Brain microvascular endothelial cell (primary cell): ENCODE measurements around the gene SLCO3A1.

ENCODE experiments used
- DNase-seq: peaks from one replicate; pipeline ENCODE4 v3.0.0-alpha.2; 2020
- H3K27ac ChIP-seq: fragments of 250-450 bp; sonication (Bioruptor Pico); 2 replicates; pipeline ENCODE4 v1.5.1; 2020; ENCODE audit warnings: mild to moderate bottlenecking, moderate library complexity
- H3K27me3 ChIP-seq: fragments of 250-450 bp; sonication (Bioruptor Pico); replicated peaks from 2 replicates; pipeline ENCODE4 v1.5.1; 2020; ENCODE audit warnings: mild to moderate bottlenecking
- H3K36me3 ChIP-seq: fragments of 250-450 bp; sonication (Bioruptor Pico); replicated peaks from 2 replicates; pipeline ENCODE4 v1.5.1; 2020; ENCODE audit warnings: mild to moderate bottlenecking
- H3K4me3 ChIP-seq: 2 replicates; pipeline ENCODE4 v1.5.1; 2011; ENCODE audit warnings: low read depth, mild to moderate bottlenecking, control low read depth, low read length, moderate library complexity
- CTCF ChIP-seq: IDR thresholded peaks from 2 replicates; pipeline ENCODE4 v1.5.1; 2011; ENCODE audit warnings: low read depth, mild to moderate bottlenecking, moderate library complexity, low read length, control low read depth, inconsistent platforms; ENCODE audit errors: missing control alignments
- in situ Hi-C: cut with HindIII; loops from 2 replicates; pipeline ENCODE4 v1.10.0; 2017; ENCODE audit warnings: low sequenced_read_pairs, low pct_ligation_motif_present

Gene SLCO3A1

GRCh38 chr15:91921188-91921842, 67.8 kb downstream of the SLCO3A1 start:
- Histone ChIP-seq H3K36me3 (no peaks in the 10 kb centered on the region), H3K4me3 (no peak overlapping the region), H3K27me3 (no peaks in the 10 kb centered on the region), H3K27ac (no peak overlapping the region)
- no peak for DNase-seq
- in situ Hi-C loops, result no loop called here
- TF ChIP-seq CTCF, result no peak

- in situ Hi-C loops, result no loop called here
- no peak for TF ChIP-seq CTCF
- no peak overlapping the region for H3K4me3 ChIP-seq
- H3K36me3 ChIP-seq, result no peaks in the 10 kb centered on the region
- H3K27me3 ChIP-seq, result no peaks in the 10 kb centered on the region
- H3K27ac ChIP-seq, result no peak overlapping the region
- no peak for DNase-seq
Measured at GRCh38 chr15:91921843-91922198, 68.3 kb downstream of the SLCO3A1 start.

- H3K4me3 ChIP-seq, result no peak overlapping the region
- no peaks in the 10 kb centered on the region for H3K36me3 ChIP-seq
- DNase-seq, result no peak
- TF ChIP-seq CTCF, result no peak
- no peak overlapping the region for H3K27ac ChIP-seq
- in situ Hi-C loops, result no loop called here
- H3K27me3 ChIP-seq, result no peaks in the 10 kb centered on the region
Measured at GRCh38 chr15:91922646-91923547, 69.4 kb downstream of the SLCO3A1 start.

- in situ Hi-C loops, result no loop called here
- H3K4me3 ChIP-seq, result no peak overlapping the region
- H3K36me3 ChIP-seq, result no peaks in the 10 kb centered on the region
- no peaks in the 10 kb centered on the region for H3K27me3 ChIP-seq
- DNase-seq, result no peak
- no peak overlapping the region for H3K27ac ChIP-seq
- no peak for TF ChIP-seq CTCF
Measured at GRCh38 chr15:91924183-91924582, 70.7 kb downstream of the SLCO3A1 start.

- in situ Hi-C loops, result no loop called here
- TF ChIP-seq CTCF, result no peak
- no peaks in the 10 kb centered on the region for H3K36me3 ChIP-seq
- no peak overlapping the region for H3K4me3 ChIP-seq
- H3K27ac ChIP-seq, result no peak overlapping the region
- H3K27me3 ChIP-seq, result no peaks in the 10 kb centered on the region
- DNase-seq, result no peak
Measured at GRCh38 chr15:91924837-91925495, 71.5 kb downstream of the SLCO3A1 start.
